CD8-positive, alpha-beta memory T cell (primary cell): ENCODE results near the gene DEDD2. TPM values are rescaled to one million over a fixed set of nuclear protein-coding genes. Genes with fewer than 3 reads are reported as not detected.

ENCODE experiments used
- CTCF ChIA-PET: fragments of 350-600 bp; sonication (Branson Sonifier 250); formaldehyde crosslinking; loops from one replicate; lab custom pipeline; 2021; ENCODE audit warnings: antibody characterized with exemption; lab: Charles Lee
- POLR2A ChIA-PET: fragments of 350-600 bp; sonication (Branson Sonifier 250); formaldehyde crosslinking; loops from one replicate; lab custom pipeline; 2021; ENCODE audit warnings: antibody characterized with exemption; lab: Charles Lee
- DNase-seq, 5 donors: peaks; one replicate each; pipeline versions ENCODE4 v3.0.0 to v3.0.0-alpha.2; 2020 to 2022; ENCODE audit warnings: mixed read lengths in 1 of 5
- H3K27ac ChIP-seq: one replicate; pipeline ENCODE4 v1.7.0; 2013; ENCODE audit warnings: low read depth, mild to moderate bottlenecking, low read length, moderate library complexity
- H3K27me3 ChIP-seq: 2 replicates; pipeline ENCODE4 v1.7.0; 2013; ENCODE audit warnings: low read length, mild to moderate bottlenecking; ENCODE audit not compliant: insufficient read depth, poor library complexity, severe bottlenecking
- H3K36me3 ChIP-seq: 2 replicates; pipeline ENCODE4 v1.7.0; 2013; ENCODE audit warnings: mild to moderate bottlenecking, low read length, moderate library complexity; ENCODE audit not compliant: insufficient read depth
- H3K4me1 ChIP-seq: 2 replicates; pipeline ENCODE4 v1.7.0; 2013; ENCODE audit warnings: mild to moderate bottlenecking, low read length, moderate library complexity; ENCODE audit not compliant: insufficient read depth
- H3K4me3 ChIP-seq: 2 replicates; pipeline ENCODE4 v1.7.0; 2013; ENCODE audit warnings: mild to moderate bottlenecking, low read length
- H3K9me3 ChIP-seq: 2 replicates; pipeline ENCODE4 v1.7.0; 2013; ENCODE audit warnings: mild to moderate bottlenecking, low read length
- H3K27ac Mint-ChIP-seq, 8 donors: one replicate each; pipeline ENCODE4 v1.8.0; 2020 to 2021; ENCODE audit warnings: mixed read lengths in 8 of 8, mild to moderate bottlenecking in 6 of 8, inconsistent platforms in 3 of 8, moderate library complexity in 3 of 8
- H3K27me3 Mint-ChIP-seq, 2 donors: one replicate each; pipeline ENCODE4 v1.8.0; 2020 to 2021; ENCODE audit warnings: mixed read lengths in 2 of 2, mild to moderate bottlenecking in 1 of 2, moderate library complexity in 1 of 2
- H3K36me3 Mint-ChIP-seq, 3 donors: one replicate each; pipeline ENCODE4 v1.8.0; 2020 to 2021; ENCODE audit warnings: mixed read lengths in 3 of 3, inconsistent platforms in 1 of 3, mild to moderate bottlenecking in 1 of 3
- H3K4me1 Mint-ChIP-seq, 3 donors: one replicate each; pipeline ENCODE4 v1.8.0; 2020 to 2021; ENCODE audit warnings: mixed read lengths in 3 of 3, inconsistent platforms in 1 of 3, mild to moderate bottlenecking in 1 of 3
- H3K4me3 Mint-ChIP-seq, 7 donors: one replicate each; pipeline ENCODE4 v1.8.0; 2020 to 2021; ENCODE audit warnings: mixed read lengths in 7 of 7, mild to moderate bottlenecking in 6 of 7, moderate library complexity in 4 of 7, inconsistent platforms in 2 of 7
- H3K9me3 Mint-ChIP-seq, 5 donors: one replicate each; pipeline ENCODE4 v1.8.0; 2020 to 2022; ENCODE audit warnings: mixed read lengths in 5 of 5, mild to moderate bottlenecking in 3 of 5, moderate library complexity in 2 of 5, inconsistent platforms in 1 of 5
- polyA plus RNA-seq: library from polyadenylated mRNA; unstranded; fragments of 300-500 nt; fragmentation: Illumina TruSeq; gene quantifications from one replicate; pipeline ENCODE4 v1.2.3, GENCODE V29; 2021
- total RNA-seq, 2 experiments: library from RNA; stranded (reverse); gene quantifications; one replicate each; pipeline ENCODE4 v1.2.3, GENCODE V29; 2021

Gene DEDD2
- total and polyA plus RNA-seq, 3 experiments from 2014 or later = 30.0 to 163 (median 32.7) TPM

DNA sequence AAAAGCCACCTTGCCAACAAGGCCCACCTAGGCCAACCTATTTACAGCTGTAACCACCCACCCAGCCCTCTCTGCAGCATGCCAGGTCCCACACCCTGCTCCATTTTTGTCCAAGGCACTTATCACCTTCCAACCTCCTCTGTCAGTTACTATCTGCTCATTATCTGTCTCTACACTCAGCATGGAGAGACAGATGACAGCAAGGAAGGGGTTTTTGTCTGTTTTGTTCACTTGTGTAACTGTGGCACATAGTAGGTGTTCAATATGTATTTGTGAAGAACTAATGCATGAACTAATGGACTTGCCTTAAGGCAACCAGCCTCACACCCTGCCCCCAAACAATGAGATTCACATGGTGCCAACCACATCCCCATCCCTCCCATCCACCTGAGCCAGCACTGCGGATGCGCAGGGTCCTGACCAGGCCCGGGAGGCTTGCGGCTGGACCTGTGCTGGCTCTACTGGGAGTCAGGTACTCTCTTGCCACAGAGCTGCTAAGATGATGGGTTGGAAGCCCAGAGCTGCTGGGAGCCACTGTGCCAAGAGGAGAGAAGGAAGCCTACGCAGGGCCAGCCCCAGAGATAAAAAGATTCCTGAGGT lies 17.3 kb downstream of the DEDD2 start:
- DNase-seq = peak in 1 of 5 donors; percentile 23
- CTCF ChIA-PET = interaction anchor here (1.0 to 2.3 kb wide), 8 partner anchors 15 to 122 kb away, joined by 3 to 13 read pairs (median 4); partner anchors contain the start of genes DEDD2 and ZNF526
- POLR2A ChIA-PET = interaction anchor here (0.9 to 2.3 kb wide), 7 partner anchors 15 to 70 kb away, joined by 5 to 11 read pairs (median 6); partner anchors contain the start of genes DEDD2, GSK3A and ZNF526
- Mint-ChIP-seq H3K36me3 (peaks cover 8 to 76% (median 11%) of the 10 kb centered on the region in 3 donors), H3K27me3 (peaks cover 0 to 1% of the 10 kb centered on the region in 2 donors), H3K4me3 (peak overlapping the region; percentile 77 to 92 (median 86)), H3K4me1 (peaks cover 83 to 92% (median 89%) of the 10 kb centered on the region in 3 donors), H3K9me3 (no peaks in the 10 kb centered on the region), H3K27ac (peak overlapping the region; percentile 85 to 98 (median 97))
- no peaks in the 10 kb centered on the region for H3K27me3 ChIP-seq
- peaks cover 31% of the 10 kb centered on the region for H3K36me3 ChIP-seq
- H3K4me1 ChIP-seq = peaks cover 96% of the 10 kb centered on the region
- H3K4me3 ChIP-seq = peak overlapping the region; percentile 61
- H3K27ac ChIP-seq = peak overlapping the region; percentile 88
- H3K9me3 ChIP-seq = no peaks in the 10 kb centered on the region

DNA sequence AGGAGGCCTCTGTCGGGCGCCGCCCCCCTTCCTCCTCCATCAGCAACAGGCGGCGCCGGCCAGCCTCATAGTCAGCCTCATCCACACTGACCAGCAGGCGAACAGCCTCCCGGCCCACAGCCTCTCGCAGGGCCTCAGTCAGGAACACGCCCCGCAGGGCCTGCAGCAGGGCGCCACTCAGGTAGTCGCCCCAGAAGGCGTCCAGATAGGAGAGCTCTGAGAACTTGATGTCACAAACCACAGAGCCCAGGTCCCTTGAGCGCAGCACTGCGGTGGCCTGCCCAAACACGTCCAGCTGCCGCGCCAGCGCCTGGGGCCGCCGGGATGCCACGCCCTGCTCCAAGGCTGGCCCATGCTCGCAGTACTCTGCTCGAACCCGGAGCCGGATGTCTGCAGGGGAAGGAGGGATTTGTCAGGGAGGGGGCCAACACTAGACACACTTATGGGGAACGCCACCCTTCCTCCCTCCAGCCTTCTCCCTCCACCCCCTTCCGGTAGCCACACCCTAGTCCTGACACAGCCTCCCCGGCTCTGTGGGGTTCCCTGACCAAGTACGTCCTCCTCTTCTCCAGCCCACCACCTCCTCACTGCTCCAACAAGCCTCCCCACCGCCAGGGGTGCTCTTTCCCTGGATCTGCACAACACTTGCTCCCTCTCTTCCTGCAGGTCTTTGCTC lies 17.9 kb downstream of the DEDD2 start:
- Mint-ChIP-seq H3K27me3 (peaks cover 0 to 1% of the 10 kb centered on the region in 2 donors), H3K36me3 (peaks cover 3 to 70% (median 11%) of the 10 kb centered on the region in 3 donors), H3K9me3 (no peaks in the 10 kb centered on the region), H3K4me3 (peak overlapping the region; percentile 64 to 92 (median 86)), H3K27ac (peak overlapping the region; percentile 85 to 98 (median 97)), H3K4me1 (peaks cover 78 to 85% (median 82%) of the 10 kb centered on the region in 3 donors)
- peak in 4 of 5 donors; percentile 54 to 73 (median 56) for DNase-seq
- ChIA-PET POLR2A (interaction anchor here (0.6 to 2.3 kb wide), 12 partner anchors 14 to 84 kb away, joined by 3 to 11 read pairs (median 5); partner anchors contain the start of genes DEDD2, GSK3A and ZNF526), CTCF (interaction anchor here (1.0 to 2.7 kb wide), 12 partner anchors 15 to 90 kb away, joined by 3 to 13 read pairs (median 4); partner anchors contain the start of genes DEDD2, GSK3A and ZNF526)
- peaks cover 27% of the 10 kb centered on the region for H3K36me3 ChIP-seq
- H3K4me3 ChIP-seq = peak overlapping the region; percentile 61
- no peaks in the 10 kb centered on the region for H3K27me3 ChIP-seq
- peaks cover 93% of the 10 kb centered on the region for H3K4me1 ChIP-seq
- peak overlapping the region; percentile 88 for H3K27ac ChIP-seq
- H3K9me3 ChIP-seq = no peaks in the 10 kb centered on the region

DNA sequence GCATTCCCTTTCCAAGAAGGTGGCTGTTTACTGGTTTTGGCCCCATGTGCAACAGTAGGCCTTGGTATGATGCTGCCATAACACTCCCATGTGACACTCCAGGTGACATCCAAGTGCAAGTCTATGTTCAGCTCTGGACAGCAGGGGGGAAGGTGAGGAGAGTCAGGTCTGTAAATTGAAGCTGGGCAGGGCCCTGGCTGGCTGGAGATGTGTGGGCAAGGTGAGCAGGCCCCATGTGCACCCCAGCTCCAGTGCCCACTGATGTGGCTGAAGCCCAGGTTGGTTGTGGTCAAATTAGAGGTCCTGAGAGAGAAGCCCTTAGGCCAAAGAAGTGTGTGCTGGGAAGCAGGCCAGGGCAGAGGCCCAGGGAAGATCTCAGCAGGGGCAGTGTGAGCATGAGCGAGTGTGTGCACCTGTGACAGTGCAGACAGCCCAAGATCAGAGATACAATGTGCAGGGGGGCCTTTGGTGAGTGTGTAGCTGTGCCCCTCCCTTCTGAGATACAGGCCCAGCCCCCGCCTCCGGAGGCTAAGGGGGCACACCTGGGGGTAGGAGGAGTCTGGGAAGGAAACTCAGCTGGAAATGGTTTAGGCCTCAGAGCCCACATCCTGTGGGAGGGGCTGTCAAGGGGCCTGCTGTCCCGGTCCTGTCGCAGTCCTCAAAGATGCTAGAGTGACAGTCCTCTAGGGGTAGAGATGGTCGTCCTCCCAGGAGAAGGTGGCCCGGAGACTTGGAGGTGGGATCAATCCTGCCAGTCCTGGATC lies 18.6 kb downstream of the DEDD2 start:
- Mint-ChIP-seq H3K4me1 (peaks cover 77 to 84% (median 81%) of the 10 kb centered on the region in 3 donors), H3K36me3 (peaks cover 3 to 63% (median 13%) of the 10 kb centered on the region in 3 donors), H3K9me3 (no peaks in the 10 kb centered on the region), H3K27me3 (peaks cover 0 to 1% of the 10 kb centered on the region in 2 donors), H3K4me3 (peak overlapping the region; percentile 64 to 92 (median 86)), H3K27ac (peak overlapping the region; percentile 85 to 98 (median 97))
- Histone ChIP-seq H3K4me1 (peaks cover 87% of the 10 kb centered on the region), H3K36me3 (peaks cover 22% of the 10 kb centered on the region), H3K9me3 (no peaks in the 10 kb centered on the region), H3K27me3 (no peaks in the 10 kb centered on the region), H3K4me3 (peak overlapping the region; percentile 61), H3K27ac (peak overlapping the region; percentile 88)
- ChIA-PET CTCF (interaction anchor here (1.0 to 2.7 kb wide), 12 partner anchors 14 to 89 kb away, joined by 3 to 13 read pairs (median 4); partner anchors contain the start of genes DEDD2, GSK3A, POU2F2 and ZNF526), POLR2A (interaction anchor here (0.6 to 2.3 kb wide), 12 partner anchors 14 to 85 kb away, joined by 3 to 11 read pairs (median 5); partner anchors contain the start of genes DEDD2, GSK3A and ZNF526)
- DNase-seq = peak; percentile 73 to 91 (median 86)

DNA sequence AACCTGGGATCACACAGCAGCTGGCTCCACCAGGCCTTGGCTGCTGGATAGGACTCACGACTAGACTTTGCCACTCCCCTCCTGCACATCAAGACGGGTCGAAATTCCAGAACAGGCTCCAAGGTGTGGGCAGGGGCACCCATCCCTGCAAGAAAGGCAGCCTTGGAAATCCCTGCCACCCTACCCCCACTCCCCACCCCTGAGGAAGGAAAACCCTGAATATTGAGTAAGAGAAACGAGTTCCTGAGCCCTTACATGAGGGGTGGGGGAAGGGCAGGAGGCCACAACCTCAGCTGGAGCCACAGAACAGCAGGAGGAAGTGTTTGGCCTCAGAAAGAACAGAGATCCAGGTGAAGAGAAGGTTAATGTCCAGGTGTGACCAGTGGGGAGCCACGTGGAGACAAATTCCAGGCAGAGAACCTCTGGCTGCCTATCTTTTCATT lies 20.1 kb downstream of the DEDD2 start:
- H3K27ac ChIP-seq = no peak overlapping the region
- H3K9me3 ChIP-seq = no peaks in the 10 kb centered on the region
- peaks cover 0 to 1% of the 10 kb centered on the region in 2 donors for H3K27me3 Mint-ChIP-seq
- peaks cover 0 to 3% (median 0%) of the 10 kb centered on the region in 5 donors for H3K9me3 Mint-ChIP-seq
- H3K4me3 ChIP-seq = peak overlapping the region; percentile 0
- H3K36me3 Mint-ChIP-seq = peaks cover 3 to 49% (median 10%) of the 10 kb centered on the region in 3 donors
- no peaks in the 10 kb centered on the region for H3K27me3 ChIP-seq
- H3K36me3 ChIP-seq = peaks cover 11% of the 10 kb centered on the region
- peaks cover 74% of the 10 kb centered on the region for H3K4me1 ChIP-seq
- CTCF ChIA-PET = interaction anchor here (1.0 to 2.7 kb wide), 3 partner anchors 9 to 21 kb away, joined by 3 to 10 read pairs (median 3); no protein-coding TSS in a partner anchor
- peaks cover 70 to 80% (median 79%) of the 10 kb centered on the region in 3 donors for H3K4me1 Mint-ChIP-seq
- peak overlapping the region; percentile 51 to 85 (median 80) for H3K27ac Mint-ChIP-seq
- POLR2A ChIA-PET = interaction anchor here (0.7 to 2.1 kb wide), 3 partner anchors 10 to 65 kb away, joined by 3 to 9 read pairs (median 4); partner anchors contain the start of gene POU2F2
- DNase-seq = no peak
- peak overlapping the region in 5 of 7 donors; percentile 19 to 32 (median 29) for H3K4me3 Mint-ChIP-seq

DNA sequence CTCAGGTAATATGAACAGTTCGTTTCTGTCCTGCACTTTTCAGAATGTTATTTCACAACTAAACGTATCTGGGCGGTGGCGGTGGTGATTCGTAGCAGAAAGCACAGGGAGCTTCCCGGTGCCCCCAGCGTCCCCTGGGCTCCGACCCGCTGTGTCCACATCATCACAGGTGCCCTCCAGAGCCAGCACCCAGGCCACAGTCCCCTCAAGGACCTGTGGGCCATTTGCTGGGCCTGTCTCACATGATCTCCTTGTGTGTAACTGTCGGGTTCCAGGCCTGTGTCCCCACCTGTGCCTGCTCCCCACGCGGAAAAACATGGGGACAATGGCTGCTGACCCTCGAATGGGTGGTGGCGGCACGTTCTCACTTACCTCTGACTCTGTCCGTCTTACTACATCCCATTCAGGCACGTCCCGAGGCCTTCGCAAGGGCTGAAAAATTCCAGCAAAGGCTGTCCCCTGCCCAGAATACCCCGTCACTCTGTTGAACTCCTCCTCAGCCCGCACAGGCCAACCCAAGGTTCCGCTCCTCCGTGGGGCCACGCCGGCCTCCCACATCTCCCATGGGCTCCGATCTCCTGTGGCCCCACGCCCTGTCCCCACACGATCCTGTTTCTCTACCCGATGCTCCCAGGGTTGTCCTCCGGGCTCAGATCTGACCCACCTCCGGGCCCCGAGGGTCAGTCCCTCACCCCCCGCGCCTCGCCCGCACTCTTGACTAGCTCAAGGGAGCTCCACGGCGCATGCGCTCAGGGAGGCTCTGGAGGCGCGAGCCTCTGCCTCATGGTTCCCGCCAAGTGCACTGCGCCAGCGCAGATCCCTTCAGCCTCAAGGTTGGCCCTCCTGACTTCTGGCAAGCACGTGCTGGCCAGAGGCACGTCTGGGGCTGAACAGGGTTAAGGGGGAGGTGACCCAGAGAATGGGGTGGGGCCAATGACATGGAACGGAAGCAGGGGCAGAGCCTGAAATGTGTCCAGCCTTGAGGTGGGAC lies 21.2 kb downstream of the DEDD2 start:
- peaks cover 11% of the 10 kb centered on the region for H3K36me3 ChIP-seq
- ChIA-PET CTCF (interaction anchor here (1.0 to 2.7 kb wide), 3 partner anchors 10 to 20 kb away, joined by 3 to 10 read pairs (median 3); no protein-coding TSS in a partner anchor), POLR2A (no interaction called here)
- Mint-ChIP-seq H3K27ac (peak overlapping the region in 5 of 8 donors; percentile 22 to 85 (median 56)), H3K27me3 (peaks cover 0 to 1% of the 10 kb centered on the region in 2 donors), H3K4me3 (peak overlapping the region in 3 of 7 donors; percentile 19 to 66 (median 50)), H3K36me3 (peaks cover 0 to 41% (median 11%) of the 10 kb centered on the region in 3 donors), H3K4me1 (peaks cover 70 to 80% (median 79%) of the 10 kb centered on the region in 3 donors), H3K9me3 (peaks cover 0 to 3% (median 0%) of the 10 kb centered on the region in 5 donors)
- no peaks in the 10 kb centered on the region for H3K9me3 ChIP-seq
- H3K4me1 ChIP-seq = peaks cover 74% of the 10 kb centered on the region
- no peak for DNase-seq
- no peaks in the 10 kb centered on the region for H3K27me3 ChIP-seq
- no peak overlapping the region for H3K27ac ChIP-seq
- no peak overlapping the region for H3K4me3 ChIP-seq

DNA sequence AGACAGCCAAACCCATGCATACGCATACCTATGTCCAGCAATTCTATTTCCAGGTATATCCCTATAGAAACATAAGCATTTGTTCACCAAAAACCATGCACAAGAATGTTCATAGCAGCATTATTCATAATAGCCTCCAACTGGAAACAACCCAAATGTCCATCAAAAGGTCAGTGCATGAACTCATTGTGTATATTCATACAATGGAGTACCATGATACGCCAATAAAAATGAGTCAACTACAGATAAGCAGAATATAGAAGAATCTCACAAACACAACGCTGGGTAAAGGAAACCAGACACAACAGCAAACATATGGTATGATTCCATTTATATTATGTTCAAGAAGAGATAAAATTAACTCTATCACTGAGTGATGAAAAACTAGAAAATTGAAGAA lies 23.8 kb downstream of the DEDD2 start:
- peak overlapping the region in 2 of 8 donors; percentile 47 to 69 for H3K27ac Mint-ChIP-seq
- CTCF ChIA-PET = no interaction called here

More for the DNA sequence above, 23.8 kb downstream of the DEDD2 start:
- Histone ChIP-seq H3K27me3 (no peaks in the 10 kb centered on the region), H3K9me3 (no peaks in the 10 kb centered on the region), H3K4me1 (peaks cover 52% of the 10 kb centered on the region), H3K27ac (no peak overlapping the region), H3K36me3 (peaks cover 8% of the 10 kb centered on the region), H3K4me3 (no peak overlapping the region)
- peaks cover 0 to 3% (median 0%) of the 10 kb centered on the region in 5 donors for H3K9me3 Mint-ChIP-seq
- H3K4me3 Mint-ChIP-seq = no peak overlapping the region
- peaks cover 0 to 21% (median 7%) of the 10 kb centered on the region in 3 donors for H3K36me3 Mint-ChIP-seq
- H3K27me3 Mint-ChIP-seq = peaks cover 0 to 1% of the 10 kb centered on the region in 2 donors
- DNase-seq = no peak
- POLR2A ChIA-PET = no interaction called here
- H3K4me1 Mint-ChIP-seq = peaks cover 63 to 77% (median 75%) of the 10 kb centered on the region in 3 donors
